Right atrium auricular region (tissue), 2 donors: ENCODE data around the gene ELF4. TPM values are rescaled to one million over a fixed set of nuclear protein-coding genes. Genes with fewer than 3 reads are reported as not detected.

Experiments
- DNase-seq: peaks from one replicate; pipeline ENCODE4 v3.0.0-alpha.2; 2019; ENCODE audit warnings: low spot score
- H3K27ac ChIP-seq, 2 donors: fragments of 200-600 bp; sonication (generic); 1 replicate in 1 of 2; 2 replicates in 1 of 2; pipeline ENCODE4 v1.5.1; 2016 to 2019
- H3K27me3 ChIP-seq, 2 donors: fragments of 200-600 bp; sonication (generic); one replicate each; pipeline versions ENCODE4 v1.5.1 to v1.6.0; 2017 to 2019
- H3K36me3 ChIP-seq: fragments of 200-600 bp; sonication (generic); one replicate; pipeline ENCODE4 v1.5.1; 2016
- H3K4me1 ChIP-seq, 2 donors: fragments of 200-600 bp; sonication (generic); one replicate each; pipeline versions ENCODE4 v1.5.1 to v1.6.0; 2017 to 2019
- H3K4me3 ChIP-seq, 2 donors: fragments of 200-600 bp; sonication (generic); 1 replicate in 1 of 2; 2 replicates in 1 of 2; pipeline ENCODE4 v1.5.1; 2017 to 2019; ENCODE audit warnings: mild to moderate bottlenecking in 1 of 2, moderate library complexity in 1 of 2
- H3K9me3 ChIP-seq, 2 donors: fragments of 200-600 bp; sonication (generic); one replicate each; pipeline ENCODE4 v1.5.1; 2019
- CTCF ChIP-seq, 2 donors: fragments of 200-600 bp; sonication (generic); IDR thresholded peaks; one replicate each; pipeline ENCODE4 v1.5.1; 2019; ENCODE audit warnings: antibody characterized with exemption in 2 of 2
- total RNA-seq, 2 donors: library from RNA; depleted of rRNA; stranded (reverse); fragments of >200 nt; gene quantifications; one replicate each; pipeline ENCODE4 v1.1.0, GENCODE V29; 2016

ELF4 gene
- total RNA-seq, 2 donors from 2014 or later = 4.1 to 8.6 TPM

- Histone ChIP-seq H3K27ac (no peak overlapping the region), H3K4me1 (no peaks in the 10 kb centered on the region), H3K4me3 (no peak overlapping the region), H3K36me3 (peaks cover 45% of the 10 kb centered on the region), H3K27me3 (no peaks in the 10 kb centered on the region), H3K9me3 (peaks cover 0 to 7% of the 10 kb centered on the region in 2 donors)
- no peak for DNase-seq
- TF ChIP-seq CTCF (IDR thresholded peaks at IDR 0.05) = no peak
Observed at GRCh38 chrX:130048686-130049222, 61.5 kb downstream of the ELF4 start.

GRCh38 chrX:130047416-130047815 is 62.9 kb downstream of the ELF4 start:
- Histone ChIP-seq H3K9me3 (peaks cover 0 to 7% of the 10 kb centered on the region in 2 donors), H3K27me3 (no peaks in the 10 kb centered on the region), H3K36me3 (peaks cover 33% of the 10 kb centered on the region), H3K4me3 (no peak overlapping the region), H3K27ac (no peak overlapping the region), H3K4me1 (no peaks in the 10 kb centered on the region)
- TF ChIP-seq CTCF (IDR thresholded peaks at IDR 0.05) = no peak
- no peak for DNase-seq

- Histone ChIP-seq H3K36me3 (peaks cover 32% of the 10 kb centered on the region), H3K27ac (no peak overlapping the region), H3K9me3 (no peaks in the 10 kb centered on the region), H3K4me1 (no peaks in the 10 kb centered on the region), H3K27me3 (no peaks in the 10 kb centered on the region), H3K4me3 (no peak overlapping the region)
- no peak for DNase-seq
- TF ChIP-seq CTCF (IDR thresholded peaks at IDR 0.05) = no peak
Observed at GRCh38 chrX:130039847-130040246, 70.5 kb downstream of the ELF4 start.

GRCh38 chrX:130034178-130034577 is 76.1 kb downstream of the ELF4 start:
- no peak for DNase-seq
- no peaks in the 10 kb centered on the region for H3K27me3 ChIP-seq
- H3K27ac ChIP-seq = no peak overlapping the region
- peaks cover 34% of the 10 kb centered on the region for H3K36me3 ChIP-seq
- no peaks in the 10 kb centered on the region for H3K9me3 ChIP-seq
- no peak for TF ChIP-seq CTCF (IDR thresholded peaks at IDR 0.05)
- no peaks in the 10 kb centered on the region for H3K4me1 ChIP-seq
- H3K4me3 ChIP-seq = no peak overlapping the region

- TF ChIP-seq CTCF (IDR thresholded peaks at IDR 0.05) = no peak
- Histone ChIP-seq H3K36me3 (peaks cover 22% of the 10 kb centered on the region), H3K27ac (no peak overlapping the region), H3K9me3 (no peaks in the 10 kb centered on the region), H3K4me1 (no peaks in the 10 kb centered on the region), H3K27me3 (no peaks in the 10 kb centered on the region), H3K4me3 (no peak overlapping the region)
- no peak for DNase-seq
Observed at GRCh38 chrX:130032552-130032951, 77.7 kb downstream of the ELF4 start.

- H3K27ac ChIP-seq = no peak overlapping the region
- no peaks in the 10 kb centered on the region for H3K9me3 ChIP-seq
- no peaks in the 10 kb centered on the region for H3K4me1 ChIP-seq
- no peaks in the 10 kb centered on the region for H3K27me3 ChIP-seq
- peaks cover 19% of the 10 kb centered on the region for H3K36me3 ChIP-seq
- DNase-seq = no peak
- H3K4me3 ChIP-seq = no peak overlapping the region
- no peak for TF ChIP-seq CTCF (IDR thresholded peaks at IDR 0.05)
Observed at GRCh38 chrX:130030826-130031225, 79.5 kb downstream of the ELF4 start.
